ENCODE measurements around the gene GLIS1. TPM values are rescaled to one million over a fixed set of nuclear protein-coding genes. Genes with fewer than 3 reads are reported as not detected.

The GLIS1 gene
- total and polyA plus RNA-seq, 2 donors (not counting 3 experiments of a cell fraction or from before 2014, with no cell fraction given): not detected

DNA sequence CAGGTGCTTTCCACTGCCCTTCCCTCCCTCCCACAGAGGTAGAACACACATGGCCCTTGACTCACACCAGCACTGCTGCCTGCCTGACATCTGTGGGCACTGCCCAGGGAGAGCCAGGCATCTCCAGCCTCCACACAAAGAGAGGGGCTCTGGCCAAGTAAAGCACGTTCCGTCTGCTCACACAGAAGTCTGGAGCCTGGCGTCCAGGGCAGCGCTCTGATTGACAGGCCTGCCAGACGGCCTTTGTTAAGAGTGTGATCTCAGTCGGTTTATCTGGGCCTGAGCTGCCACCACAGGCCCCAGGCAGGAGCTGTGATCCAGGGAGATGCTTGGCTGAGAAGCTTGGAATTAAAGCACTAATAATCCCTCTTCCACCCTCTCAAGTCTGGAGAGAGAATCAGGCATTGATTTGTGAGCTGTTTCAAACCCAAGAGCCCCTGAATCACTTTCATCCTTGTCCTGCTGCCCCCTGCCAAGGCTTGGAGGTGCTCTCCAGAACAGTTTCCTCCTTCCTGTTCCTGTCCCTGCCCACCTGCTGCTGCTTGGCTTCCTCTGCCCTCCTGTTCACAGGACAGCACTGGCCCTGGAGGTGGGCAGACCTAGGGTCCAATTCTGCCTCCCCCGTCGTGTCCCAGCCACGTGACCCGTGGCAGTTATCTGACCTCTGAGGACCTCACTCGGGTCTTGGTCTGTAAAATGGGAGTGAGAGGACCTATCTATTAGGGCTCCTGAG is 276.0 kb downstream of the GLIS1 start:
- dilution Hi-C loops (cut with MboI; ENCODE audit: extremely low pct_ligation_motif_present, low sequenced_read_pairs): no loop called here
- Histone ChIP-seq H3K27me3 (ENCODE audit: control insufficient read depth in 2 of 2, insufficient read depth in 2 of 2, low read length in 2 of 2) (no peaks in the 10 kb centered on the region), H2AFZ (ENCODE audit: low read depth, low read length) (no peak overlapping the region), H3K9me1 (replicated peaks; ENCODE audit: control insufficient read depth, extremely low read depth, insufficient read depth, low read length) (no peaks in the 10 kb centered on the region), H3K9me3 (replicated peaks; ENCODE audit: control insufficient read depth, insufficient read depth, low read length) (no peaks in the 10 kb centered on the region), H3K4me3 (replicated peaks in 1 of 3; ENCODE audit: insufficient read depth in 1 of 3, low read depth in 1 of 3, low read length in 3 of 3) (no peak overlapping the region), H3K4me1 (ENCODE audit: control insufficient read depth, extremely low read depth, insufficient read depth, low read length) (no peaks in the 10 kb centered on the region), H3K79me2 (ENCODE audit: control insufficient read depth, insufficient read depth, low read length) (no peaks in the 10 kb centered on the region), H3K4me2 (ENCODE audit: insufficient read depth, low read length) (no peak overlapping the region), H3K36me3 (ENCODE audit: control insufficient read depth in 2 of 2, extremely low read depth in 1 of 2, insufficient read depth in 2 of 2, low read length in 2 of 2) (no peaks in the 10 kb centered on the region), H3K27ac (ENCODE audit: insufficient read depth, low read depth, low read length) (no peak overlapping the region), H4K20me1 (replicated peaks; ENCODE audit: control insufficient read depth, extremely low read depth, insufficient read depth, low read length) (no peaks in the 10 kb centered on the region), H3K9ac (replicated peaks; ENCODE audit: extremely low read depth, insufficient read depth, low read length) (no peak overlapping the region)
- ChIA-PET POLR2A (no interaction called here), CTCF (no interaction called here)
- FAIRE-seq (no peak), DNase-seq (ENCODE audit: low read depth, low spot score) (no peak)
- no TSS peak for BruUV-seq (replicated peaks)
- intact Hi-C loops (cut with micrococcal nuclease): no loop called here
- TF ChIP-seq MYC (IDR thresholded peaks at IDR 0.05; ENCODE audit: low read depth, low read length): no peak
- no peak for TF ChIP-seq FOS (IDR thresholded peaks at IDR 0.05; ENCODE audit: borderline replicate concordance, insufficient read depth, low read length)
- no peak for TF ChIP-seq GATA2 (IDR thresholded peaks at IDR 0.05; ENCODE audit: insufficient read depth, insufficient read length, low read depth, low read length)
- no peak for TF ChIP-seq EZH2 (IDR thresholded peaks at IDR 0.05; ENCODE audit: borderline replicate concordance, low read depth, low read length, severe bottlenecking)
- TF ChIP-seq, protein P1, sequence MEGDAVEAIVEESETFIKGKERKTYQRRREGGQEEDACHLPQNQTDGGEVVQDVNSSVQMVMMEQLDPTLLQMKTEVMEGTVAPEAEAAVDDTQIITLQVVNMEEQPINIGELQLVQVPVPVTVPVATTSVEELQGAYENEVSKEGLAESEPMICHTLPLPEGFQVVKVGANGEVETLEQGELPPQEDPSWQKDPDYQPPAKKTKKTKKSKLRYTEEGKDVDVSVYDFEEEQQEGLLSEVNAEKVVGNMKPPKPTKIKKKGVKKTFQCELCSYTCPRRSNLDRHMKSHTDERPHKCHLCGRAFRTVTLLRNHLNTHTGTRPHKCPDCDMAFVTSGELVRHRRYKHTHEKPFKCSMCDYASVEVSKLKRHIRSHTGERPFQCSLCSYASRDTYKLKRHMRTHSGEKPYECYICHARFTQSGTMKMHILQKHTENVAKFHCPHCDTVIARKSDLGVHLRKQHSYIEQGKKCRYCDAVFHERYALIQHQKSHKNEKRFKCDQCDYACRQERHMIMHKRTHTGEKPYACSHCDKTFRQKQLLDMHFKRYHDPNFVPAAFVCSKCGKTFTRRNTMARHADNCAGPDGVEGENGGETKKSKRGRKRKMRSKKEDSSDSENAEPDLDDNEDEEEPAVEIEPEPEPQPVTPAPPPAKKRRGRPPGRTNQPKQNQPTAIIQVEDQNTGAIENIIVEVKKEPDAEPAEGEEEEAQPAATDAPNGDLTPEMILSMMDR (IDR thresholded peaks at IDR 0.05; ENCODE audit: extremely low read depth in 1 of 2, insufficient read depth in 1 of 2, low read depth in 1 of 2, low read length in 2 of 2): no peak
- TF ChIP-seq POLR2AphosphoS5 (IDR thresholded peaks at IDR 0.05; ENCODE audit: insufficient read depth, low read depth, low read length): no peak
- TF ChIP-seq, protein P2, sequence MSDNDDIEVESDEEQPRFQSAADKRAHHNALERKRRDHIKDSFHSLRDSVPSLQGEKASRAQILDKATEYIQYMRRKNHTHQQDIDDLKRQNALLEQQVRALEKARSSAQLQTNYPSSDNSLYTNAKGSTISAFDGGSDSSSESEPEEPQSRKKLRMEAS (IDR thresholded peaks at IDR 0.05; ENCODE audit: insufficient read depth, insufficient read length): no peak
- TF ChIP-seq POLR2A (IDR thresholded peaks at IDR 0.05; ENCODE audit: low read depth, low read length): no peak
- TF ChIP-seq JUN (IDR thresholded peaks at IDR 0.05; ENCODE audit: borderline replicate concordance, insufficient read depth, insufficient read length, low read depth): no peak
